GM12878 (cell line): Measurements from ENCODE around the gene LEKR1. TPM values are rescaled to one million over a fixed set of nuclear protein-coding genes. Genes with fewer than 3 reads are reported as not detected.
A peak's percentile ranks its signal among the peaks of the same experiment; 100 is the strongest.

ENCODE experiments used
- ATF3 ChIP-seq: IDR thresholded peaks from 2 replicates; pipeline ENCODE4 v1.6.1; 2011; ENCODE audit warnings: low read depth, mild to moderate bottlenecking, low read length, moderate library complexity, borderline replicate concordance; ENCODE audit errors: extremely low read depth
- BMI1 ChIP-seq: fragments of 450-650 bp; IDR thresholded peaks from 2 replicates; pipeline ENCODE4 v1.6.1; 2016; ENCODE audit warnings: mild to moderate bottlenecking, moderate library complexity, borderline replicate concordance
- CUX1 ChIP-seq: IDR thresholded peaks from 2 replicates; pipeline ENCODE4 v1.6.1; 2012; ENCODE audit warnings: improper control_type of control experiment, low read depth, low read length; ENCODE audit not compliant: insufficient replicate concordance
- KDM1A ChIP-seq: fragments of 200-600 bp; sonication (generic); IDR thresholded peaks from 2 replicates; pipeline ENCODE4 v1.6.1; 2016; ENCODE audit warnings: borderline replicate concordance
- PAX5 ChIP-seq: IDR thresholded peaks from 2 replicates; pipeline ENCODE4 v1.6.1; 2011; ENCODE audit warnings: low read depth, low read length, borderline replicate concordance
- SIN3A ChIP-seq: IDR thresholded peaks from 2 replicates; pipeline ENCODE4 v1.6.1; 2012; ENCODE audit warnings: low read depth, low read length, improper control_type of control experiment
- SKIL ChIP-seq: fragments of 450-650 bp; IDR thresholded peaks from 2 replicates; pipeline ENCODE4 v1.6.1; 2017; ENCODE audit warnings: mild to moderate bottlenecking, low read depth, inconsistent platforms; ENCODE audit not compliant: poor library complexity, severe bottlenecking
- SMAD5 ChIP-seq: IDR thresholded peaks from 2 replicates; pipeline ENCODE4 v1.6.1; 2016; ENCODE audit warnings: antibody characterized with exemption, low read depth
- YBX1 ChIP-seq: fragments of 450-650 bp; IDR thresholded peaks from 2 replicates; pipeline ENCODE4 v1.6.1; 2016; ENCODE audit warnings: antibody characterized with exemption
- ZNF24 ChIP-seq: fragments of 450-650 bp; IDR thresholded peaks from 2 replicates; pipeline ENCODE4 v1.6.1; 2017; ENCODE audit warnings: antibody characterized with exemption, mild to moderate bottlenecking
- polyA plus RNA-seq, 11 experiments: library from polyadenylated mRNA; depleted of rRNA in 4 of 11; unstranded in 6 of 11; stranded (reverse) in 5 of 11; fragments of >200 nt; fragmentation: Nextera tagmentation in 4 of 11; fragmentation: Illumina TruSeq in 1 of 11; extraction: Ambion mirVana in 4 of 11; extraction: Trizol in 1 of 11; gene quantifications; 1 replicate in 1 of 11; 2 replicates in 10 of 11; pipeline versions ENCODE4 v1.2.1 to v1.2.3, GENCODE V29; 2011 to 2016; ENCODE audit warnings: inconsistent platforms in 2 of 11, missing spikeins in 2 of 11, low read depth in 1 of 11
- total RNA-seq, 4 experiments: library from RNA; depleted of rRNA in 3 of 4; stranded (reverse); fragments of >200 nt in 3 of 4; fragmentation: Illumina TruSeq in 1 of 4; extraction: Trizol in 1 of 4; gene quantifications; 2 replicates each; pipeline versions ENCODE4 v1.2.1 to v1.2.3, GENCODE V29; 2013 to 2021
- TF ChIP-seq, protein P1 (sequence below): fragments of 450-650 bp; IDR thresholded peaks from 2 replicates; pipeline ENCODE4 v1.6.1; 2017; ENCODE audit warnings: antibody characterized with exemption, mild to moderate bottlenecking, moderate library complexity
- TF ChIP-seq, protein P2 (sequence below): fragments of 450-650 bp; conservative IDR thresholded peaks from 2 replicates; pipeline ENCODE4 v1.6.1; 2017; ENCODE audit warnings: mild to moderate bottlenecking, moderate library complexity
- TF ChIP-seq, protein P3 (sequence below): fragments of 450-650 bp; IDR thresholded peaks from 2 replicates; pipeline ENCODE4 v1.6.1; 2016; ENCODE audit warnings: mild to moderate bottlenecking

LEKR1 gene
- total and polyA plus RNA-seq, 10 of the 15 experiments (the other 5 are each of a cell fraction or from before 2014, with no cell fraction given), result 0.48 to 3.2 (median 1.3) TPM

- TF ChIP-seq, protein P1, sequence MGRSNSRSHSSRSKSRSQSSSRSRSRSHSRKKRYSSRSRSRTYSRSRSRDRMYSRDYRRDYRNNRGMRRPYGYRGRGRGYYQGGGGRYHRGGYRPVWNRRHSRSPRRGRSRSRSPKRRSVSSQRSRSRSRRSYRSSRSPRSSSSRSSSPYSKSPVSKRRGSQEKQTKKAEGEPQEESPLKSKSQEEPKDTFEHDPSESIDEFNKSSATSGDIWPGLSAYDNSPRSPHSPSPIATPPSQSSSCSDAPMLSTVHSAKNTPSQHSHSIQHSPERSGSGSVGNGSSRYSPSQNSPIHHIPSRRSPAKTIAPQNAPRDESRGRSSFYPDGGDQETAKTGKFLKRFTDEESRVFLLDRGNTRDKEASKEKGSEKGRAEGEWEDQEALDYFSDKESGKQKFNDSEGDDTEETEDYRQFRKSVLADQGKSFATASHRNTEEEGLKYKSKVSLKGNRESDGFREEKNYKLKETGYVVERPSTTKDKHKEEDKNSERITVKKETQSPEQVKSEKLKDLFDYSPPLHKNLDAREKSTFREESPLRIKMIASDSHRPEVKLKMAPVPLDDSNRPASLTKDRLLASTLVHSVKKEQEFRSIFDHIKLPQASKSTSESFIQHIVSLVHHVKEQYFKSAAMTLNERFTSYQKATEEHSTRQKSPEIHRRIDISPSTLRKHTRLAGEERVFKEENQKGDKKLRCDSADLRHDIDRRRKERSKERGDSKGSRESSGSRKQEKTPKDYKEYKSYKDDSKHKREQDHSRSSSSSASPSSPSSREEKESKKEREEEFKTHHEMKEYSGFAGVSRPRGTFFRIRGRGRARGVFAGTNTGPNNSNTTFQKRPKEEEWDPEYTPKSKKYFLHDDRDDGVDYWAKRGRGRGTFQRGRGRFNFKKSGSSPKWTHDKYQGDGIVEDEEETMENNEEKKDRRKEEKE, result no peak
- no peak for TF ChIP-seq KDM1A
- TF ChIP-seq ATF3, result no peak
- peak; percentile 8; the same call in 1 of the 2 replicates for TF ChIP-seq ZNF24
- no peak for TF ChIP-seq BMI1
- peak; percentile 67 for TF ChIP-seq SKIL
- TF ChIP-seq, protein P2, sequence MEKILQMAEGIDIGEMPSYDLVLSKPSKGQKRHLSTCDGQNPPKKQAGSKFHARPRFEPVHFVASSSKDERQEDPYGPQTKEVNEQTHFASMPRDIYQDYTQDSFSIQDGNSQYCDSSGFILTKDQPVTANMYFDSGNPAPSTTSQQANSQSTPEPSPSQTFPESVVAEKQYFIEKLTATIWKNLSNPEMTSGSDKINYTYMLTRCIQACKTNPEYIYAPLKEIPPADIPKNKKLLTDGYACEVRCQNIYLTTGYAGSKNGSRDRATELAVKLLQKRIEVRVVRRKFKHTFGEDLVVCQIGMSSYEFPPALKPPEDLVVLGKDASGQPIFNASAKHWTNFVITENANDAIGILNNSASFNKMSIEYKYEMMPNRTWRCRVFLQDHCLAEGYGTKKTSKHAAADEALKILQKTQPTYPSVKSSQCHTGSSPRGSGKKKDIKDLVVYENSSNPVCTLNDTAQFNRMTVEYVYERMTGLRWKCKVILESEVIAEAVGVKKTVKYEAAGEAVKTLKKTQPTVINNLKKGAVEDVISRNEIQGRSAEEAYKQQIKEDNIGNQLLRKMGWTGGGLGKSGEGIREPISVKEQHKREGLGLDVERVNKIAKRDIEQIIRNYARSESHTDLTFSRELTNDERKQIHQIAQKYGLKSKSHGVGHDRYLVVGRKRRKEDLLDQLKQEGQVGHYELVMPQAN, result peak; percentile 77; the same call in 1 of the 2 replicates
- peak; percentile 36; the same call in 1 of the 2 replicates for TF ChIP-seq PAX5
- peak; percentile 37 for TF ChIP-seq CUX1
- no peak; the same call in none of the 2 replicates for TF ChIP-seq SMAD5
- TF ChIP-seq, protein P3, sequence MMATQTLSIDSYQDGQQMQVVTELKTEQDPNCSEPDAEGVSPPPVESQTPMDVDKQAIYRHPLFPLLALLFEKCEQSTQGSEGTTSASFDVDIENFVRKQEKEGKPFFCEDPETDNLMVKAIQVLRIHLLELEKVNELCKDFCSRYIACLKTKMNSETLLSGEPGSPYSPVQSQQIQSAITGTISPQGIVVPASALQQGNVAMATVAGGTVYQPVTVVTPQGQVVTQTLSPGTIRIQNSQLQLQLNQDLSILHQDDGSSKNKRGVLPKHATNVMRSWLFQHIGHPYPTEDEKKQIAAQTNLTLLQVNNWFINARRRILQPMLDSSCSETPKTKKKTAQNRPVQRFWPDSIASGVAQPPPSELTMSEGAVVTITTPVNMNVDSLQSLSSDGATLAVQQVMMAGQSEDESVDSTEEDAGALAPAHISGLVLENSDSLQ, result no peak
- TF ChIP-seq SIN3A, result no peak
- TF ChIP-seq YBX1, result no peak
These were observed 262.7 kb downstream of the LEKR1 start (continued) for GRCh38 chr3:157088601-157089454.
